ENCODE results near the gene OR4M1.

GRCh38 chr14:19743256-19743655 lies 30.0 kb upstream of the OR4M1 start, which contains the start of gene OR4Q3:
- TF ChIP-seq CTCF (IDR thresholded peaks at IDR 0.05; ENCODE audit: low read length) (no peak), EZH2 (IDR thresholded peaks at IDR 0.05; ENCODE audit: borderline replicate concordance, low read length) (no peak)
